Measurements from ENCODE around the gene USP30.

GRCh38 chr12:109033239-109034196 is 18.9 kb upstream of the USP30 start:
- TF ChIP-seq GATA2 (IDR thresholded peaks at IDR 0.05; ENCODE audit: low read depth, low read length) (no peak), GATA3 (IDR thresholded peaks at IDR 0.05; ENCODE audit: low read depth, low read length) (no peak)

Measured in SH-SY5Y (cell line).